ENCODE data around the gene STRA6. TPM values are rescaled to one million over a fixed set of nuclear protein-coding genes. Genes with fewer than 3 reads are reported as not detected.

The STRA6 gene
- total RNA-seq, 4 donors from 2014 or later: not detected

GRCh38 chr15:74158855-74159650 is 43.5 kb downstream of the STRA6 start:
- no peak for TF ChIP-seq CTCF (IDR thresholded peaks at IDR 0.05; ENCODE audit: low read depth)

- no peak for TF ChIP-seq CTCF (IDR thresholded peaks at IDR 0.05; ENCODE audit: low read depth)
Measured at GRCh38 chr15:74157868-74158827, 44.4 kb downstream of the STRA6 start.

- no peak for TF ChIP-seq CTCF (IDR thresholded peaks at IDR 0.05; ENCODE audit: low read depth)
Measured at GRCh38 chr15:74156678-74157411, 45.7 kb downstream of the STRA6 start.

- no peak for TF ChIP-seq CTCF (IDR thresholded peaks at IDR 0.05; ENCODE audit: low read depth)
Measured at GRCh38 chr15:74155766-74156417, 46.7 kb downstream of the STRA6 start.

- no peak for TF ChIP-seq CTCF (IDR thresholded peaks at IDR 0.05; ENCODE audit: low read depth)
Measured at GRCh38 chr15:74147051-74147450, 55.5 kb downstream of the STRA6 start.

GRCh38 chr15:74146277-74146800 is 56.2 kb downstream of the STRA6 start:
- no peak for TF ChIP-seq CTCF (IDR thresholded peaks at IDR 0.05; ENCODE audit: low read depth)

Measured in subcutaneous adipose tissue (tissue), 4 donors.